NCI-H2171 (cell line): ENCODE results near the gene TRPM1.

Experiments used
- DNase-seq: peaks from one replicate; lab custom pipeline; 2025; lab: John Stamatoyannopoulos, UW

TRPM1 gene

DNA sequence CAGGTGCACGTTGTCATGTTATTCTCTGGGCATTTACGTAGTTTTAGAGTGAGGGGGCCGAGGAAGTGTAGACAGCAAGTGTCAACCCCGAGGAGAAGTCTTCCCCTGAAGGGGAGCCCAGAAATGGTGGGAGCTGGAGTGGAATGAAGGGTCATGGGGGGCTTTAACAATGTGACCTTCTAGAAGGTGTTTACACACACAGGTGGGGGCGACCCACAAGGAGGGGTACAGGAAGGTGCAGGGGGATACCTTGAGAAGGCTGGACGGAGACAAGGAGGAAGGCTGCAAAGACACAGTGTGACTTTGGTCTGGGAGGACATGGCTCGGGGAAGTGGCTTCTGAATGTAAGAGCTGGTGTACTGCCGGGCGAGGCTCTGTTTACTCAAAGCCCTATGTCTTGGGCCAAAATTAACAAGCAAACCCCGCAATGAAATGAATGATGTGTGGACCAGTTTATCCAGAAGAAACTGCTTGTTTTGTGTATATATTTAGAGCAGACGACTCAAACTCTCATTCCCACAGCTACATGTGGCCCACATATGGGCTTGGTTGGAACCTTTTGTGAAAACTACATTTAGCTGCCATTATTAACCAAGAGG lies 18.7 kb downstream of the TRPM1 start:
- DNase-seq: no peak

DNA sequence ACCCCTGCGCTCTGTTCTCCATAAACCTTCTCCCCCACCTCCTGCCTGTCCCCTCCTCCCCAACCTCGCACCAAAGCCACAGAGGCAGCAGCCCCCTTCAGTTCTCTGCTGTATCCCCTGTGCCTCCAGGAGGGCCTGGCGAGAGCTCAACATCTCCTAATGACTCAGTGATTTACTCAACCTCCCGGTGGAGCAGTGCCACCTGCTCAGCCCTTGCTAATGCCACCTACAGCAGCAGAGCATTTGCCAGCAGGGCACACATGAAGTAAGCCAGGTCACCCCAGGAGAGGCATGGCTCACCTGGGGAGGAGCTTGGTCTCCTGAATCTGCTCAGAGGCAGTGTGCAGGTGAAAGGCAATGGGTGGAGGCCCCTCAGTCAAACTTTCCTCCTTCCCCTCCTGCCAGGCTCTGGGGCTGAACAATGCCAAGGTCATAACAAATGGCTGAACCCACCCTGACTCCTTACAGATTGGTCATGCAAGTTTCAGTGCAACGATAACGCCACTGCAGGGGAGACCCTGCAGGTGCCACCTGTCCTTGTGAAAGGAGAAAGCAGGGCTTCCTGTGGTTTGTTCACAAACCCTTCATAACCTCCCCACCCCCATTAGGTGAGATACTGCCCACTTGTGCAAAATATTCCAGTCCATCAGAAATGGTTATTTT lies 19.8 kb downstream of the TRPM1 start:
- no peak for DNase-seq

DNA sequence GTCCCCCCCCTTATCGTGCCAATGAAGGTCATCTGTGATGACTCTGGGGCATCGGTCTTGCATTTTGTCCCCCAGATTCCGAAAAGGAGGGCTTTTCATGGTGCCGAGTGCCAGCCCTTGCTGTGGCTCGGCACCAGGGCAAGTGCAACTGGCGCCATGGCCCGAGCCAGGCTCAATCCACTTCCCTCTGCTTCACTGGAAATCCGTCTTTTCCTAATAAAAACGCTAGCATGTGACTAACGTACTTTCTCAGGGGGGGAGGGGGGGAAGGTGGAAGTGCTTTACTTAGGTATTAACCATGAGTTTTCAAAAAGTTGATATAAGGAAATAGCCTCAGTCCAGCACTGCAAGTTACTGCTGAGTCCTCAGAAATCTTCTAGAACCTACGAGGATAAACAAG lies 20.5 kb downstream of the TRPM1 start:
- no peak for DNase-seq

DNA sequence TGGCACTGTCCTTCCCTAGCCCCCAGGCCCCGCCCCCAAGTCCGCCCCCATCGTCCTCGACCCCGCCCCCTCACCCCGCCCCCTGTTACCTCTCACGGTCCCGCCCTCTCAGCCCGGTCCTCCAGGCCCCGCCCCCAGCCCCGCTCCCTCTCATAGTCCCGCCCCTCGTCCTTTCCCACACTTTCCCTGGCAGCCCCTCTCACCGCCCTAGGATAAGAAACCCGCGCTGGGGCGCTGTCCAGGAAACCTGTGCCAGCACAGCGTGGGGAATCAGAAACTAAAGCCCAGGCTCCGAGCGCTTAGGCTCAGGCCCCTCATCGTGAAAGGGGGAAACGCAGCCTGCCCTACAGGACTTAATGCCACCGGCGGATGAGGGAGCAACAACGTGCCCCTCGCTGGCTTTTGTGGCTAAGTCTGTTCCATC lies 20.9 kb downstream of the TRPM1 start:
- no peak for DNase-seq

DNA sequence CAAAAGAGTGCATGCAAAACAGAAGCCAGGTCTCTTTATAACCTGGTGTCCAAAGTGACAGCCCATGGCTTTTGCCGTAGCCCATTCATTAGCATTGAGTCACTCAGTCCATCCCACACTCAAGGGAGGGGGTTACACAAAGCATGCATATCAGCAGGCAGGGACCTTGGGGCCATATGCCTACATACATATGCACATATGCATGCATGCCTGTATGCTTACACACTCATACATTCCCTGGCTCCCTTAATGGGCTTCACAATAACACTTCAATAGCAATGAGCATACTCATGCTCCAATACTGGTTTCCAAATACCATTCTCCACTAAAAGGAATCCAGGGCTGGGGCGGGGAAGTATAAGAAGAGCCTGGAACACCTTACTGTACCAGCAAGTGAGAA lies 22.0 kb downstream of the TRPM1 start:
- no peak for DNase-seq

DNA sequence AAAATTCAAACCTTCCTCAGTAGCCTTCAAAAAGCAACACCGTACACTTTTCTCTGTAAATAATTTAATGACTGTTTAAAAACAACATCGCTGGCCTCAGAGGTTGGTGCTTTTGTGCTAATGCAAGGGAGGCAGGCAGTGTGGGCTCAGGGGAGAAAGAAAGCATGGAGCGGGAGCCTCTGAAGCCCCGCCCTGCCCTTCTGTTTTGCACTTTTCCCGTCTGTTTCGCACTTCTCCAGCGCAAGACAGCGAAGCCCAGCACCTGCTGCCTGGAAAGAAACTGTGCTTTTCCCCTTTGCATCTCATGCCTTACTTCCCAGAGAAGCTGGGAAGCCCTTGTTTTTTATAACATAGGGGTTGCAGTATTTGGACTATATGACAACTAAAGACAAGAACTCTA lies 23.1 kb downstream of the TRPM1 start:
- peak; percentile 86 for DNase-seq

DNA sequence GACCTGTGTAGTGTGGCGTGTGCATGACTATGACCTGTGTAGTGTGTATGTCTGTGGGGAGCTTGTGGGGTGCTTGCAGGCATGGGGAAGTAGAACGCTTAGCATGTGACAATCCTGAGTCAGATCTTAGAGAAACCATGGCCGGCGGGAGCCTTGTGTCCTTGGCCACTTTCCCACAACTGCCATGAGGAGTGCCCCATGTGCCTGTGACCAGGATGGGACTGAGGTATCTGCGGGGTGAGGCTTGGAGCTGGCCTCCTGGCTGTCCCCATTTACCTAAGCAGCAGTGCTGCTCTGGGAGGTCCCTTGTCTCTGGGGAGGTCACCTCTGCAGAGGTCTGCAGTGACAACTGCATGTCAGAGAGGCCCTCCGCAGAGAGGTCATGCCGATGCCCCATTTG lies 23.6 kb downstream of the TRPM1 start:
- DNase-seq: no peak

DNA sequence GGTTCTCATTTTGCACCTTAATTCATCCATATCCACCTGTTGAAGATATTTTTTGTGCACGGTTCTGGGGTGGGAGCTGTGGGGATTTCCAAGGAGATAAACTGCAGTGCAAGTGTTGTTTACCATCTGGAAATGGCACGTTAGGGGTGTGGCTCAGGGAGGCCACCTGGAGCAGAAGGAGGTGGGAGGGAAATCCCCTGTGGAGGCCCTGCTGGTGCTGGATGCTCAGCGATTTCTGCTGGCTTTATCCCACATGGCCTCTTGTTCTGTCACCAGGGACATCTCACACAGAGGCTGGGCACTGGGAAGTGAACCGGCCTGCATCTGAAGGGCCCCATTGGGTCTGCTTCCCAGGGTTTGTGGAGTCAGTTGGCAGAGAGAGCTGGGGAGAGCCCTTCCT lies 24.3 kb downstream of the TRPM1 start:
- peak; percentile 88 for DNase-seq

DNA sequence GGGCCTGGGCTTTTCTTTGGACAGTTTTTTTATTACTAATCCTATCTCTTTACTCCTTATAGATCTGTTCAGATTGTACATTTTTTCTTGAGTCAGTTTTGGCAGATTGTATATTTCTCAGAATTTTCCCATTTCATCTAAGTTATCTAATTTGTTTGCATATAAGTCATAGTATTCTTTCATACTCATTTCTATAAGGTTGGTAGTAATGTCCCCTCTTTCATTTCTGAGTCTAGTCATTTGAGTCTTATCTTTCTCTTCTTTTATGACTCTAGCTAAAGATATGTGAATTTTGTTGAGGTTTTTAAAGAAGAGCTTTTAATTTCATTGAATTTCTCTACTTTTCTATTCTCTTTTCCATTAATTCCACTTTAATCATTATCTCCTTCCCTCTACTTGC lies 27.2 kb downstream of the TRPM1 start:
- DNase-seq: no peak

DNA sequence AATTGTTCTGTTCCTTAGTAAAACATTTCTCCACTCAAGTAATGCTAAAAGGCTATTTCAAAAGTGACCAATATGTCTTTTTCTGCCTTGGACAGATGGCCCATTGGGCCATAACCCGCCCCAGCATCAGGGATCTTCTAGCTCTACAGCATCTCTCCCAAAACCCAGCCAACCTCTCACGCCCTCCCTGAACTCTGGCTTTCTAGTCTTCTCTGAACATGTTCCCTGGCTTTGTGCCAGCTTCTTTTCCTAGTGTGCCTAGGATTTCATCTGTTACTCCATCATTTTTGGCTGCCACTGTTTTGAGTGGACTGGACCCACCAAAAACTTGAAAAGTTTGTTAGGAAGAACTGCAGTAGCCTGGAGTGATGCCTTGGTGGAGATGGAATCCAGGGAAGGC lies 30.7 kb downstream of the TRPM1 start:
- peak; percentile 14 for DNase-seq

DNA sequence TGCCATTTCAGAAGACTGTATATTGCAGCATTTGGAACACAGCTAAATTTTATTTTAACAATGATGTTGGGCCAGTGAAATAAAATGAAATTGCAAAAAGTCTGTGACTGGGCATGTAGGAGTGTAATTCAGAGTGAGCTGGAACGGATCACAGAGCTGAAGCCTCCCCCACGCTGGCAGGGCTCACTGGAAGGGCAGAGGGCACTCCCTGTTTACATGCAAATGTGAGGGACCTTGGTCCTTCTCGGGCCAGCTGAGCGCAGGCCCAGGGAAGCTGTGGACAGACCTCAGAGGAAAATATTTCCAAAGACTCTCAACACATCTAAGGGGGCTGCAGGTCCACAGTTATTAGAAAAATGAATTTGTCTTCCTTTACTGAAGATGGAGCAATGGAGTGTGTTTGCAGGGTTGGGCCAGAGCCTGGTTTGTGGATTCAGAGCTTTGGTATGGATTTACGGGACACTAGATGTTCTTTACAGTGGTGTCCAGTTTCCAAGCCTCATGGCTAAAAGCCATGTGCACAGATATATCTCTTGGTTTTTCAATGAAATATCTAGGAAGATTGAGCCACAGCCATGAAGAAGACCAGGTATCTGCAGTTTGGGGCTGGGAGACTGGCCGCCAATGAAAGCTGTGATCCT lies 32.0 kb downstream of the TRPM1 start:
- DNase-seq: no peak

DNA sequence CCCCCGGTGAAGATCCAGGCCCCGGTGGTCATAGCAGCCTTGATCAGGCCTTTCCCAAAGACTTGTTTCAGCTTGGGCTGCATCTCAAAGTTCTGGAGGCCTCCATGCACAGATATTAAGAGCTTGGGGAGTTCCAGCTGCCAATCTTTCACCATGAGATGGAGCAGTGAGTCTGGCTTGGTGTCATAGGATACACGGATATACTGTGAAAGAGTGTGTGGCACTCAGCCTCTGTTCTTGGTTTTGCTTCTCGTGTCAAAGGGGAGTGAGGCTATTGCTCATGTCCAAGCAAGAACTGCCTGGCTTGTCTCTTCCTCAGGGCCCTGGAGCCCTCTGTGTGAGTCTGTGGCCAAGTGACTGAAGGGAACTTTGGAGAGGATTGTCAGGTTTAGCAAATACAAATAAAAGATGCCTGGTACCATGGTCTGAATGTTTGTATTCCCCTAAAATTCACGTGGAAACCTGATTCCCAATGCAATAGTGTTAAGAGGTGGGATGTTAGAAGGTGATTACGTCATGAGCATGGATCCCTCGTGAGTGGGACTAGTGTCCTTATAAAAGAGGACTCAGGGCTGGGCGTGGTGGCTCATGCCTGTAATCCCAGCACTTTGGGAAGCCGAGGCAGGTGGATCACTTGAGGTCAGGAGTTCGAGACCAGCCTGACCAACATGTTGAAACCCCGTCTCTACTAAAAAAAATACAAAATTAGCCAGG lies 33.5 kb downstream of the TRPM1 start:
- DNase-seq: no peak

DNA sequence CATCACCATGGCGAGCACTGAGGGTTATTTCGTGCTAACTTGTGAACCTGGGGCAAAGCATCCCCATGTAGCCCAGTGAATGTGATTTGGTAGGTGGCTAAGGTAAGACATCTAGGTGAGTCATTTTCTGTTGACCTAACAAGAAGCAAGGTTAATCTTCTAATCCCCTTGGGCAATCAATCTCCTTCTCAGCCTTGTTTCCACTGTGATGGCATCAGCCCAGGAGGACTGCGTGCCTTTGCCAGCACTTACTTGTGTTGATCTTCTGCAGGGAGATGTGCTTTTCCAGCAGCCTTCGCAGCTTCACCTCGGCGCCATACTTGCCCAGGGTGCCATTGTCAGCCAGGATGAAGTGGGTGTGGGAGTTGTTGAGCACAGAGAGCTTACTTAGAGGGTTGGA lies 35.7 kb downstream of the TRPM1 start:
- DNase-seq: no peak

DNA sequence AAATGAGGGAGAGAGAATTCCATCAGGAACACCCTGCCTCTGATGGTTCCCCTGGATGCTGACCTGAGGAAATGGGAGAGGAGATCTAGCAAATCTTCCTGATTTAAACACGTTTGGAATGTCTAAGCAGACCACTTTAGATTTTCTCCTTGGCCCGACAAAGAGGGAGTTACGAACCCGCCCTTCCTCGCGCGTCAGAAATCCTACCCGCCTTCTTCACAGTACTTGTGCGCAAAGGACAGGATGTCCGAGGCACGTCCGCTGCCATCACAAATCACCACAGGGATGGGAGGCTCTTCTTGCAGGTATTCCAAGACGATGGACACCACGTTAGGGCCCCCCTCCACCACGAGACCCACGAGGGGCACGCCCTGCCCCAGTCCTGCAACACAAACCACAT lies 38.6 kb downstream of the TRPM1 start:
- DNase-seq: no peak

DNA sequence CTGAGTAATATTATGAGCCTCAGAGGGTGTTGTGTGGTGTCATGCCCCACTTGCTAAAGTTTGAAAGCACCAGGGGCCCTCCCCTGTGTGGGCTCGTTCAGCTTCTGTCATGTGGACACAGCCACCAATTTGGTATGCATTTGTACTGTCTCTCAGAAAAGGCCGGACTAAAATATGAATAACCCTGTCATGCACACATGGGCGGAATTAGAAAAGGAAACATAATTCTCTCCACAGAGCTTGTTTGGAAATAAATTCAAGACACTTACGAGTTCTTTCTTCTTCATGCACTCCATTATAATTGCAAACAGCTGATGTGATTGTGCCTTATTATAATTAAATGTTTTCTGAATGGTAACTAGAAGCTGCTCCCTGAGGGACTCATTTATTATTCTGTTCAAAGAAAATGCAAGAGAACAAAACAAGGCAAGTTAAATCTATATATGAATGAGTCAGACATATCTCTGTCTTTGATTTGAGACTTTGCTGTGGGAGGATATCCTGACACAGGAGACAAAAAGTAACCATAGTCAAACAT lies 39.1 kb downstream of the TRPM1 start:
- no peak for DNase-seq

DNA sequence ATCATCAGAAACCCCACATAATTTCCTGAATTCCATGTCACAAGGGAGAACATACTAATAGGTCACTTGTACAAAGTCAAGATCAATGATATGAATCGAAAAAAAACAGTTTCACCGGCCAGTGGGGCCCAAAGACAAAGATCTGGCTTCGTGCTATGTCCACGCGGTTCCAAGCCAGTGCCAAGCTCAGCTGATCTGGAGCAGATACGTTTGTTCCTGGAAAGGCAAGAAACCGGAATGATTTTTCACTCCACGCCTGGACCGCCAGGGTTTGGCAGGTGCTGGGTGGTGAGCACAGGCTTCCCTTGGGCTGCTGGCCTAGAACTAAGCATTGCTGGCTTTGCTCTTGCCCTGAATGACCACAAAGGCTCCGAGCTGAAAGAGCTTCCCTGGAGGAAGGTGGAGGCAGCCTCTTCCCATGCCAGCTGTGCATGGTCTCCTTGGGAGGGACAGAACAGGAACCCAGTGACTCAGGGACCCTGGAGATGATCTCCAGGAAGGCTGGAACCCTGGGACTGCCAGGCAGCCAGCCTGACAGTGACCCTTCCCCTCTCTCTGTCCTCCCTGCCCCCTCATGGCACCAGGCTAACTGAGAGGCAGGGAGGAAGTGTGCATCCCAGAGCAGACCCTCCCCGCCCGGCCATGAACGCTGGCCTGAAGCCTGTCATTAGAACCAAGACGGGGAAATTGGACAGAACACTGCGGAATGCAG lies 40.9 kb downstream of the TRPM1 start:
- no peak for DNase-seq

DNA sequence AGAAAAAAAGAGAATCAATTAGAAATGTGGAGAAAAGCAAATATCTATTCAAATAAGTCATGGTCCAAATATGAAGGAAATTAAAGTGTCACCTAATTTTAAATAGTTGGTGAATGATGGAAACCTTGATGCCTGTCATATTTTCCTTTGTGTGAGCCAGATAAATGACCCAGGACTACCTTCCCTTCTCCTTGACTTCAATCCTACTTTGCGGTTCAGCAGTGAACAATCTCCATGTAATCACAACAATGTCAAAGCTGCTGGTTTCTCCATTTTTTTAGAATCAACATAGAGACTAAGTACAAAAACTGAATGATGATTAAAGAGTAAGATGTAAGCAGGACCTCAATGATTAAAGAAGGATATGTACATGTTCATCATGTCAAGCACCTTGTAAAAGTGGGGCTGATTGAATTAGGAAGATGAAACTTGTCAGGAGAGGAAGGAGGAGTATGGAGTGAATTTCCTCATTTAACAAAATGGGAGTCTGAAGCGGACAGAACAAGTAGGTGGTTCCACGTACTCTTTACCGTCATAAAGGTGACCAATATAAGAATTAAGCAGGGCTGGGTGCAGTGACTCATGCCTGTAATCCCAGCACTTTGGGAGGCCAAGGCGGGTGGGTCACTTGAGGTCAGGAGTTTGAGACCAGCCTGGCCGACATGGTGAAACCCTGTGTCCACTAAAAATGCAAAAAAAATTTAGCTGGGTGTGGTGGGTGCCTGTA lies 43.1 kb downstream of the TRPM1 start:
- DNase-seq: no peak

DNA sequence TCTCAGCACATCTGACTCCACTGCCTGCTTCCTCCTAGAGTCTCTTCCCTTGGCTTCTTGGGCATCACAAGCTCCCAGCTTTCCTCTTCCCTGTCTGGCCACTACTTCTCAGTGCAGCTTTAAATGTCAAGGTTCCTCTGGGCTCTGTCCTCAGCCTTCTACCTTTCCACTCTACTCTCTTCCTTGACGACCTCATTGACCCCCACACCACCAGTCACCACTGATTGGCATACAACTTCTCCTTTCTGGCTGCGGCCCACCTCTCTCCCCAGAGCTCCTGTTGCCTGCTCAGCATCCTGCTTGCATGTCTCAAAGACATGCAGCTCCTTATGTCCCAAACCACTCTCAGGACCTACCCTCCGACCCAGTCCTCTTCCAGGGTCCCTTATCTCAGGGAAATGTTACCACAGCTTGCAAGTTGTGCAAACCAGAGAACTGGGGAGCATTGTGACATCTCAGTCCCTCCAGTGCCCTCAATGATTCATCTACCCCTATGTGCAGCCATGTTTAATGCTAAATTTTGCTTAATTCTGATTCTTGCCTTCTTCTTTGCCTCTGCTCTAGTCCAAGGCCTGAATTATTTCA lies 49.9 kb downstream of the TRPM1 start:
- no peak for DNase-seq

DNA sequence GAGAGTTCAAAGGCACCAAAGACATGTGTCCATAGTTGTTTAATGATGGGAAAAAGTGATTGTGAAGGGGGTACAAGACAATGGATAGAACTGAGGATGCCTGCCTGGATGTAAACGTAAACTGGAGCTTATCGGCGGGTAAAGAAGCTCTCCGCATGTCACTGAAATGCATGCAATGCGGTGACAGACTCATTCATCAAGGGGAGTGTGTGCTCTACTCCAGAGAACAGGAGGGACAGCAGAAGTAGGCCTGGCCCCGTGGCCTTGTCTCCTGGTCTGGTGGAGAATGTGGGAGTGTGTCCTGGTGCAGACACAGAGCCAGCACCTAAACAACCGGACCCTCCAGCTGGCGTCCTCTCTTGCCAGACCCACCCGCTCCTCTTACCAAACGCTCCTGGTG lies 50.6 kb downstream of the TRPM1 start:
- no peak for DNase-seq

DNA sequence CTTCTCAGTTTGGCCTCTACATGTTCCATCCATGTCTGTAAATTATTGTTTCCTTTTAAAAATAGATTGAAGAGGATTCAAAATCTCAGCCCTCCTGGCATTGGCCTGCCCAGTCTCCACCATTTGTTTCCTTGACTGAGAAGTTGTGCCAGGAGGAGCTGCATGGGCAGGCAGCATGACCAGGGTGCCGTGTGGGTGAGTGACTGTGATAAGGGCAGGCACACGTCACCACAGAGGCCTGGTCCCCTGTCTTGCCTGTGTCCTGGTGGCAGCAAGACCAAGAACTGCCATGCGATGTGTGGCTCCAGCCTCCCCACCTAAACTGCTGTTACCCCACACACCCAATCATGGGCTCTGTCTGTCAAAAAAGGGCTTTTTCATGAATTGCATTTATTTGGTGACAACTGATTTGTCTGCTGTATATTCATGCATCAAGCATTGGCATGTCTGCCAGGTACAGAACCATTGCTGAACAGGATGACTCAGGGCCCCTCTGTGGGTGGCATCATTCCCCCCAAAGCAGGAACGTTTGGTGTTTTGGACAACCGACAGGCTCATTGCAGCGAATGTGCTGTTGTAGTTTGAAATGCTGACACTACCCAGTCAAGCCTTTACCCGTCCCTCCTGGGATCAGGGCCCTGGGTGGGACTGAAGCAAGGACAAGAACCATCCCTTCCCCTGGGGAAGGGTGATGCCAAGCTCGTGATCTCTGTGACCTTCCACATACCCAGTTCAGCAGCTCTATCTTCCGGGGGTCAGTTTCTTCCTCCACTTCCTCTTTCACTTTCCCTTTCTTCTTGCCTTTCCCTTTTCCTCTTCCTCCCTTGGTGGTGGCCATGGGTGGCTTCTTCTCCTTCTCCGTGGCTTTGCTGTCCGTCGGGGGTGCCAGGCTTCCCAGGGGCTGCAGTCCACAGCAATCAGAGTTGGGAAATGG lies 51.6 kb downstream of the TRPM1 start:
- no peak for DNase-seq
